SK-N-SH (cell line): ENCODE data around the gene LPCAT3. TPM values are rescaled to one million over a fixed set of nuclear protein-coding genes. Genes with fewer than 3 reads are reported as not detected.

Experiments
- CTCF ChIA-PET: fragments of 300-600, 350-600 bp; formaldehyde crosslinking; extraction: SDS; loops from one replicate; lab custom pipeline; 2021; lab: Yijun Ruan, JAX
- POLR2A ChIA-PET: fragments of 350-600 bp; sonication (Branson Sonifier 250); formaldehyde crosslinking; extraction: SDS; loops from one replicate; lab custom pipeline; 2020; ENCODE audit warnings: antibody characterized with exemption, inconsistent platforms; lab: Yijun Ruan, JAX
- DNase-seq: peaks from one replicate; pipeline ENCODE4 v3.0.0; 2012
- H2AFZ ChIP-seq: fragments of 200-600 bp; sonication (generic); 2 replicates; pipeline ENCODE4 v1.8.1; 2016; ENCODE audit warnings: antibody characterized with exemption, mild to moderate bottlenecking, low read depth
- H3F3A ChIP-seq: fragments of 200-600 bp; sonication (generic); replicated peaks from 2 replicates; pipeline ENCODE3; 2016; ENCODE audit warnings: antibody characterized with exemption, mild to moderate bottlenecking; ENCODE audit not compliant: insufficient read depth
- H3K27ac ChIP-seq, 2 experiments: fragments of 200-500 bp in 1 of 2; fragments of 200-600 bp in 1 of 2; sonication (Bioruptor generic) in 1 of 2; sonication (generic), shearing (Covaris generic) in 1 of 2; 2 replicates each; pipeline versions ENCODE4 v1.5.1 to v1.6.1; 2014 to 2016; ENCODE audit warnings: low read depth in 2 of 2, inconsistent platforms in 1 of 2, low read length in 1 of 2, mild to moderate bottlenecking in 1 of 2, mixed read lengths in 1 of 2
- H3K27me3 ChIP-seq: fragments of 200-600 bp; sonication (generic), shearing (Covaris generic); 2 replicates; pipeline ENCODE4 v1.6.1; 2016; ENCODE audit warnings: mixed run types; ENCODE audit not compliant: insufficient read depth
- H3K36me3 ChIP-seq, 2 experiments: fragments of 200-500 bp in 1 of 2; fragments of 200-600 bp in 1 of 2; sonication (Bioruptor generic) in 1 of 2; sonication (generic) in 1 of 2; replicated peaks in 1 of 2; 2 replicates each; pipeline versions ENCODE3 to v1.5.1; 2014 to 2016; ENCODE audit warnings: low read length in 1 of 2, mild to moderate bottlenecking in 1 of 2; ENCODE audit not compliant: insufficient read depth in 2 of 2, control insufficient read depth in 1 of 2
- H3K4me1 ChIP-seq, 2 experiments: fragments of 200-500 bp in 1 of 2; fragments of 200-600 bp in 1 of 2; sonication (Bioruptor generic) in 1 of 2; sonication (generic), shearing (Covaris generic) in 1 of 2; 2 replicates each; pipeline versions ENCODE4 v1.5.1 to v1.6.1; 2014 to 2016; ENCODE audit warnings: low read depth in 1 of 2, low read length in 1 of 2, mixed run types in 1 of 2; ENCODE audit not compliant: insufficient read depth in 2 of 2, control insufficient read depth in 1 of 2
- H3K4me2 ChIP-seq: fragments of 200-600 bp; sonication (generic), shearing (Covaris generic); 2 replicates; pipeline ENCODE4 v1.6.1; 2017; ENCODE audit warnings: mixed run types
- H3K4me3 ChIP-seq, 2 experiments: fragments of 200-500 bp in 1 of 2; fragments of 200-600 bp in 1 of 2; sonication (Bioruptor generic) in 1 of 2; sonication (generic), shearing (Covaris generic) in 1 of 2; 2 replicates each; pipeline versions ENCODE4 v1.5.1 to v1.8.1; 2014 to 2016; ENCODE audit warnings: low read depth in 2 of 2, inconsistent platforms in 1 of 2, low read length in 1 of 2, mild to moderate bottlenecking in 1 of 2, mixed read lengths in 1 of 2, moderate library complexity in 1 of 2
- H3K79me2 ChIP-seq: fragments of 200-600 bp; sonication (generic); 2 replicates; pipeline ENCODE4 v1.8.1; 2017; ENCODE audit warnings: mild to moderate bottlenecking; ENCODE audit not compliant: insufficient read depth
- H3K9ac ChIP-seq: fragments of 200-600 bp; sonication (generic); 2 replicates; pipeline ENCODE4 v1.6.1; 2017; ENCODE audit warnings: mixed run types
- H3K9me2 ChIP-seq: fragments of 200-600 bp; sonication (generic); 2 replicates; pipeline ENCODE4 v1.6.1; 2017; ENCODE audit warnings: mixed run types
- H3K9me3 ChIP-seq: fragments of 200-600 bp; sonication (generic); 2 replicates; pipeline ENCODE4 v1.6.1; 2017; ENCODE audit warnings: mixed run types, mild to moderate bottlenecking, moderate library complexity
- H4K20me1 ChIP-seq: fragments of 200-600 bp; sonication (generic); 2 replicates; pipeline ENCODE4 v1.6.1; 2017; ENCODE audit warnings: mild to moderate bottlenecking, mixed run types; ENCODE audit not compliant: insufficient read depth
- CHD2 ChIP-seq: fragments of 150-350 bp; IDR thresholded peaks from 2 replicates; pipeline ENCODE4 v1.6.1; 2018; ENCODE audit warnings: low read length; ENCODE audit not compliant: partially characterized antibody
- ELF1 ChIP-seq: IDR thresholded peaks from 2 replicates; pipeline ENCODE4 v1.4.0; 2012
- EZH2phosphoT487 ChIP-seq: fragments of 200-600 bp; sonication (generic); IDR thresholded peaks from 2 replicates; pipeline ENCODE4 v1.6.1; 2017; ENCODE audit warnings: low read depth, mixed run types, mild to moderate bottlenecking, antibody characterized with exemption, moderate library complexity, borderline replicate concordance
- FOSL2 ChIP-seq: IDR thresholded peaks from 2 replicates; pipeline ENCODE4 v1.4.0; 2012; ENCODE audit warnings: low read depth, mild to moderate bottlenecking, moderate library complexity, borderline replicate concordance
- FOXJ3 ChIP-seq: sonication (generic); formaldehyde crosslinking; IDR thresholded peaks from 2 replicates; pipeline ENCODE4 v1.5.1; 2020; ENCODE audit warnings: mild to moderate bottlenecking, missing genetic modification reagents
- GATA2 ChIP-seq: sonication (generic); formaldehyde crosslinking; IDR thresholded peaks from 2 replicates; pipeline ENCODE4 v1.5.0; 2020; ENCODE audit warnings: mild to moderate bottlenecking, missing genetic modification reagents
- MAX ChIP-seq: IDR thresholded peaks from 2 replicates; pipeline ENCODE4 v1.4.0; 2012; ENCODE audit warnings: low read depth
- MEF2A ChIP-seq: IDR thresholded peaks from 2 replicates; pipeline ENCODE4 v1.4.0; 2012; ENCODE audit warnings: low read depth, borderline replicate concordance
- NFIC ChIP-seq: IDR thresholded peaks from 2 replicates; pipeline ENCODE4 v1.4.0; 2012; ENCODE audit warnings: borderline replicate concordance
- NRF1 ChIP-seq: IDR thresholded peaks from 2 replicates; pipeline ENCODE4 v1.6.1; 2012; ENCODE audit warnings: low read depth, mild to moderate bottlenecking, low read length
- POLR2AphosphoS5 ChIP-seq: IDR thresholded peaks from 2 replicates; pipeline ENCODE4 v1.6.1; 2012; ENCODE audit warnings: low read depth, low read length
- RFX5 ChIP-seq: IDR thresholded peaks from 2 replicates; pipeline ENCODE4 v1.6.1; 2012; ENCODE audit warnings: mild to moderate bottlenecking, improper control_type of control experiment, low read length
- SIN3A ChIP-seq: IDR thresholded peaks from 2 replicates; pipeline ENCODE4 v1.6.1; 2012; ENCODE audit warnings: low read depth, mild to moderate bottlenecking, low read length, moderate library complexity, borderline replicate concordance
- TAF1 ChIP-seq: IDR thresholded peaks from 2 replicates; pipeline ENCODE4 v1.6.1; 2012; ENCODE audit warnings: low read depth, mild to moderate bottlenecking, low read length, moderate library complexity, borderline replicate concordance
- TCF12 ChIP-seq: IDR thresholded peaks from 2 replicates; pipeline ENCODE4 v1.4.0; 2012
- TEAD4 ChIP-seq: IDR thresholded peaks from 2 replicates; pipeline ENCODE4 v1.4.0; 2012; ENCODE audit warnings: mild to moderate bottlenecking, borderline replicate concordance; ENCODE audit not compliant: insufficient read depth
- USF2 ChIP-seq: fragments of 150-350 bp; IDR thresholded peaks from 2 replicates; pipeline ENCODE4 v1.6.1; 2017; ENCODE audit warnings: antibody characterized with exemption, low read length, low read depth, borderline replicate concordance
- WGBS: methylation state at CpG from one replicate; pipeline ENCODE4 v1.1.6; 2017; ENCODE audit warnings: low lambda C conversion rate; 5-methylcytosine and 5-hydroxymethylcytosine counted together
- polyA plus RNA-seq, 3 experiments: library from polyadenylated mRNA; depleted of rRNA; stranded (reverse); fragments of >200 nt; gene quantifications; 2 replicates each; pipeline ENCODE4 v1.2.3, GENCODE V29; 2012
- TF ChIP-seq, protein P1 (sequence below): IDR thresholded peaks from 2 replicates; pipeline ENCODE4 v1.6.1; 2012; ENCODE audit warnings: mild to moderate bottlenecking, low read depth, low read length, moderate library complexity

The LPCAT3 gene
- polyA plus RNA-seq, 1 of the 3 experiments (the other 2 are of a cell fraction) = 23.8 TPM

DNA sequence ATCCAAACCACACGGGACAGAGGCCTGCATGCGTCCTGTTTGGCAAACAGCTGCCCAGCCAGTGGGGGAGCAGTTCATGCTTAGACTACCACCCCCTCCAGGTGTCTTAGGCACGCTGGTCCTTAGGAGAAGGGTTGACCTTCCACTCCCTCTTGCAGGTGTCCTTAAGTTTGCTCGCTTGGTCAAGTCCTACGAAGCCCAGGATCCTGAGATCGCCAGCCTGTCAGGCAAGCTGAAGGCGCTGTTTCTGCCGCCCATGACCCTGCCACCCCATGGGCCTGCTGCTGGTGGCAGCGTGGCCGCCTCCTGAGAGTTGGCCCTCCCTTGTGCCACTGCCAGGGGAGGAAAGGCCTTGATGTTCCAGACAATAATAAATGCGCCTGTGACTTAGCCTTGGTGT is 72.7 kb downstream of the LPCAT3 start:
- peak; percentile 15 for DNase-seq
- H3K36me3 ChIP-seq = peaks cover 11 to 15% of the 10 kb centered on the region in 2 experiments
- peaks cover 6 to 13% of the 10 kb centered on the region in 2 experiments; a peak in 3 of 4 replicates for H3K4me1 ChIP-seq
- H3K9ac ChIP-seq = no peak overlapping the region
- H3K9me2 ChIP-seq = no peaks in the 10 kb centered on the region
- no peaks in the 10 kb centered on the region for H3K9me3 ChIP-seq
- H3K4me3 ChIP-seq = no peak overlapping the region
- no peak overlapping the region for H2AFZ ChIP-seq
- H3K79me2 ChIP-seq = peaks cover 10% of the 10 kb centered on the region; the same call in 1 of the 2 replicates
- H3K4me2 ChIP-seq = peak overlapping the region; percentile 87; the same call in 1 of the 2 replicates
- POLR2A ChIA-PET = interaction anchor here (2.5 to 4.6 kb wide), 3 partner anchors 18 to 73 kb away, joined by 14 to 82 read pairs (median 62); partner anchors contain the start of genes ATN1 and SPSB2
- TF ChIP-seq NRF1 = no peak
- TF ChIP-seq EZH2phosphoT487 = no peak
- TF ChIP-seq, protein P1, sequence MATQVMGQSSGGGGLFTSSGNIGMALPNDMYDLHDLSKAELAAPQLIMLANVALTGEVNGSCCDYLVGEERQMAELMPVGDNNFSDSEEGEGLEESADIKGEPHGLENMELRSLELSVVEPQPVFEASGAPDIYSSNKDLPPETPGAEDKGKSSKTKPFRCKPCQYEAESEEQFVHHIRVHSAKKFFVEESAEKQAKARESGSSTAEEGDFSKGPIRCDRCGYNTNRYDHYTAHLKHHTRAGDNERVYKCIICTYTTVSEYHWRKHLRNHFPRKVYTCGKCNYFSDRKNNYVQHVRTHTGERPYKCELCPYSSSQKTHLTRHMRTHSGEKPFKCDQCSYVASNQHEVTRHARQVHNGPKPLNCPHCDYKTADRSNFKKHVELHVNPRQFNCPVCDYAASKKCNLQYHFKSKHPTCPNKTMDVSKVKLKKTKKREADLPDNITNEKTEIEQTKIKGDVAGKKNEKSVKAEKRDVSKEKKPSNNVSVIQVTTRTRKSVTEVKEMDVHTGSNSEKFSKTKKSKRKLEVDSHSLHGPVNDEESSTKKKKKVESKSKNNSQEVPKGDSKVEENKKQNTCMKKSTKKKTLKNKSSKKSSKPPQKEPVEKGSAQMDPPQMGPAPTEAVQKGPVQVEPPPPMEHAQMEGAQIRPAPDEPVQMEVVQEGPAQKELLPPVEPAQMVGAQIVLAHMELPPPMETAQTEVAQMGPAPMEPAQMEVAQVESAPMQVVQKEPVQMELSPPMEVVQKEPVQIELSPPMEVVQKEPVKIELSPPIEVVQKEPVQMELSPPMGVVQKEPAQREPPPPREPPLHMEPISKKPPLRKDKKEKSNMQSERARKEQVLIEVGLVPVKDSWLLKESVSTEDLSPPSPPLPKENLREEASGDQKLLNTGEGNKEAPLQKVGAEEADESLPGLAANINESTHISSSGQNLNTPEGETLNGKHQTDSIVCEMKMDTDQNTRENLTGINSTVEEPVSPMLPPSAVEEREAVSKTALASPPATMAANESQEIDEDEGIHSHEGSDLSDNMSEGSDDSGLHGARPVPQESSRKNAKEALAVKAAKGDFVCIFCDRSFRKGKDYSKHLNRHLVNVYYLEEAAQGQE = no peak
- no peak for TF ChIP-seq FOXJ3 (CRISPR knock-in tag)
- no peak for TF ChIP-seq SIN3A
- no peak for TF ChIP-seq ELF1
- H4K20me1 ChIP-seq = no peaks in the 10 kb centered on the region
- WGBS = 80% methylated on average over 4 of the region's 11 CpGs
- H3F3A ChIP-seq = peaks cover 42% of the 10 kb centered on the region
- no peak overlapping the region for H3K27ac ChIP-seq
- CTCF ChIA-PET = interaction anchor here (0.9 to 6.5 kb wide), 18 partner anchors 8 to 199 kb away, joined by 3 to 114 read pairs (median 8); partner anchors contain the start of genes C1R, C1RL and ENO2
- H3K27me3 ChIP-seq = no peaks in the 10 kb centered on the region

- ChIA-PET CTCF (interaction anchor here (0.7 to 6.5 kb wide), 44 partner anchors 10 to 696 kb away, joined by 3 to 114 read pairs (median 5); partner anchors contain the start of genes ATN1, C1R, C1RL and COPS7A), POLR2A (interaction anchor here (0.6 to 4.6 kb wide), 27 partner anchors 9 to 860 kb away, joined by 3 to 82 read pairs (median 5); partner anchors contain the start of genes ATN1, C1R, C1RL and CDCA3)
- Histone ChIP-seq H3K27me3 (no peaks in the 10 kb centered on the region), H3K79me2 (peaks cover 10% of the 10 kb centered on the region; the same call in 1 of the 2 replicates), H3K4me2 (peak overlapping the region; percentile 87), H3K4me1 (peaks cover 6 to 13% of the 10 kb centered on the region in 2 experiments; a peak in 3 of 4 replicates), H3K4me3 (peak overlapping the region; percentile 67 to 72), H3K9me3 (no peaks in the 10 kb centered on the region), H3K36me3 (peaks cover 17 to 18% of the 10 kb centered on the region in 2 experiments), H3K9me2 (no peaks in the 10 kb centered on the region), H3K27ac (peak overlapping the region; percentile 89 to 98), H3K9ac (peak overlapping the region; percentile 72), H2AFZ (no peak overlapping the region), H4K20me1 (no peaks in the 10 kb centered on the region), H3F3A (peaks cover 47% of the 10 kb centered on the region)
- under 1% methylated on average over 43 of the region's 48 CpGs for WGBS
- DNase-seq = peak; percentile 93
- TF ChIP-seq FOXJ3 (CRISPR knock-in tag) (no peak), SIN3A (0 out of 2 replicates have a peak, but pooled peaks have one; percentile 13), EZH2phosphoT487 (no peak), TEAD4 (no peak), MAX (peak; percentile 86), USF2 (no peak), ELF1 (no peak), FOSL2 (no peak), CHD2 (peak; percentile 36), GATA2 (CRISPR knock-in tag) (no peak), RFX5 (0 out of 2 replicates have a peak, but pooled peaks have one; percentile 8), TCF12 (no peak), POLR2AphosphoS5 (no peak), MEF2A (no peak), NFIC (peak; percentile 51), TAF1 (peak; percentile 30; the same call in 1 of the 2 replicates)
These were observed 73.7 kb downstream of the LPCAT3 start for GRCh38 chr12:6944381-6945186.
